Neutrophil (primary cell): Measurements from ENCODE around the gene ERCC5.

Experiments used
- H3K27ac ChIP-seq: fragments of 200-600 bp; sonication (generic); 2 replicates; pipeline ENCODE4 v1.5.1; 2016; ENCODE audit warnings: mild to moderate bottlenecking, moderate library complexity
- H3K27me3 ChIP-seq: fragments of 200-600 bp; sonication (generic); 2 replicates; pipeline ENCODE4 v1.6.0; 2016; ENCODE audit warnings: mild to moderate bottlenecking
- H3K36me3 ChIP-seq: fragments of 200-600 bp; sonication (generic); 2 replicates; pipeline ENCODE4 v1.5.1; 2017
- H3K4me1 ChIP-seq, 2 experiments: fragments of 200-600 bp in 1 of 2; sonication (generic) in 1 of 2; 1 replicate in 1 of 2; 2 replicates in 1 of 2; pipeline versions ENCODE4 v1.5.1 to v1.6.1; 2013 to 2016; ENCODE audit warnings: low read depth in 1 of 2, low read length in 1 of 2, mild to moderate bottlenecking in 1 of 2, moderate library complexity in 1 of 2; ENCODE audit not compliant: control insufficient read depth in 1 of 2, insufficient read depth in 1 of 2
- H3K4me3 ChIP-seq, 2 experiments: fragments of 200-600 bp in 1 of 2; sonication (generic) in 1 of 2; 1 replicate in 1 of 2; 2 replicates in 1 of 2; pipeline ENCODE4 v1.5.1; 2013 to 2016; ENCODE audit warnings: low read depth in 1 of 2, low read length in 1 of 2, mild to moderate bottlenecking in 1 of 2, moderate library complexity in 1 of 2
- H3K9me3 ChIP-seq: fragments of 200-600 bp; sonication (generic); 2 replicates; pipeline ENCODE4 v1.5.1; 2016
- CTCF ChIP-seq: fragments of 200-600 bp; sonication (generic); IDR thresholded peaks from 2 replicates; pipeline ENCODE4 v1.5.1; 2016; ENCODE audit warnings: antibody characterized with exemption

The ERCC5 gene

GRCh38 chr13:102805680-102806079, 40.2 kb upstream of the ERCC5 start:
- TF ChIP-seq CTCF, result no peak
- Histone ChIP-seq H3K9me3 (no peaks in the 10 kb centered on the region), H3K4me1 (peaks cover 2 to 3% of the 10 kb centered on the region in 2 experiments), H3K36me3 (no peaks in the 10 kb centered on the region), H3K27ac (no peak overlapping the region), H3K4me3 (no peak overlapping the region), H3K27me3 (peaks cover 8% of the 10 kb centered on the region)

DNA sequence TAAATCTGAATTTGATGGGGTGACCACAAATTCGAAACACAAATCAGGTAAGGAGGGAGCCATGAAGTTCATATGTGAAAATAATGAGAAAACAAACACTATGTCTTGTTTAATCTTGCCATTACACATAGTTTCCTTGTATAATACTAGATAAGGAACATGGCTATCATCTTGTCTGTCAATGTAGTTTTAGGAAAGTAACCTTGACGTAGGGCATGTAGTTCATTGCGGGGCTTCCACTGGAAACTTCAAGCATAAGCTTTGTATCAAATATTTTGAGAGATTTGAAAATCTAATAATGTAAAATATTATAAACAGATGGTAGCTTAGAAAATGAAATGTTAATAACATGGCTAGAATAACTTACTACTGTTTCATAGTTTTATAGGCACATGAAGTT, 38.1 kb upstream of the ERCC5 start:
- Histone ChIP-seq H3K9me3 (no peaks in the 10 kb centered on the region), H3K27ac (no peak overlapping the region), H3K36me3 (no peaks in the 10 kb centered on the region), H3K27me3 (no peaks in the 10 kb centered on the region), H3K4me3 (no peak overlapping the region), H3K4me1 (no peaks in the 10 kb centered on the region)
- no peak for TF ChIP-seq CTCF

DNA sequence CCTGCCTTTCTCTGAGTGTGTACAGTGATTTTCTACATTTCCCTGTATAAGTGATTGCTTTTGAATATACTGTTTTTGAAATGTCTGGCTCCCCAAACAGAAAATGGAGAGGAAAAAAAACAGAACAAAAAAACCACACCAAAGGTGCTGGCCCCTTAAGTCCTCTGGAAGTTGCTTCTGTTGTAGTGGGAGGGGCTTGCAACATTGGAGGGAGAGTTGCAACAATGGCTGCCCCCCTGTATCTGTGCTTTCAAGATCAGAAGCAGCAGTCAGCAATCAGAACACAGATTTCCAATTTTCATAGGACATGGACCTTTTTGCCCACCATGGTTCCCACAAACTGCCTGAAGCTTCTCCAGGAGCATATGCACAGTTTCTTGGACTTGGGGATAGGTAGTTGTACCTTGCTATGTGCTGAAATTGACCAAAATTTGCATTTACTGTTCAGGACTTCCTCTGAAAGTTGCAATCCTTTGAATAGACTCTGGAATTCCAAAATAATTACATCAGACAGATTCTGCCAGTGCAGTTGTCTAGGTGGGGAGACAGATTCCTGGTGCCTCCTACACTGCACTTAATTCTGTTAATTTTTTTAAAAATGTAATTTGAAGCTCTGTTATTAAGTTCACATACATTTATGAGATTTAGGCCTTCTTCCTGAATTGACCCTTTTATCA, 33.1 kb upstream of the ERCC5 start:
- Histone ChIP-seq H3K27me3 (no peaks in the 10 kb centered on the region), H3K36me3 (no peaks in the 10 kb centered on the region), H3K9me3 (no peaks in the 10 kb centered on the region), H3K27ac (no peak overlapping the region), H3K4me1 (no peaks in the 10 kb centered on the region), H3K4me3 (no peak overlapping the region)
- TF ChIP-seq CTCF, result no peak

- Histone ChIP-seq H3K4me1 (no peaks in the 10 kb centered on the region), H3K27me3 (no peaks in the 10 kb centered on the region), H3K36me3 (no peaks in the 10 kb centered on the region), H3K4me3 (no peak overlapping the region), H3K9me3 (no peaks in the 10 kb centered on the region), H3K27ac (no peak overlapping the region)
- no peak for TF ChIP-seq CTCF
Measured at GRCh38 chr13:102814025-102814607, 31.7 kb upstream of the ERCC5 start.

DNA sequence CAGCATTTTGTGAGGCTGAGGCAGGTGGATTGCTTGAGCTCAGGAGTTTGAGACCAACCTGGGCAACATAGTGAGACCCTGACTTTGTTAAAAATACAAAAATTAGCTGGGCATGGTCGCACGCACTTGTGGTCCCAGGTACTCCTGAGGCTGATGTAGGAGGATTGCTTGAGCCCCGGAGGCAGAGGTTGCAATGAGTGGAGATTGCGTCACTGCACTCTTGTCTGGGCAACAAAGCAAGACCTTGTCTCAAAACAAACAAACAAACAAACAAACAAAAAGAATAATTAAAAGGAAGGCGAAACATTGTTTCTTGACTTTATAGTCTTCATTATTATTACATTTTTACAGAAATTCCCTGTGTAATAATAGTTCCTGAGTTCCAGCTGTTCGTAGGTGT, 31.0 kb upstream of the ERCC5 start:
- Histone ChIP-seq H3K9me3 (no peaks in the 10 kb centered on the region), H3K27me3 (no peaks in the 10 kb centered on the region), H3K4me1 (no peaks in the 10 kb centered on the region), H3K36me3 (no peaks in the 10 kb centered on the region), H3K4me3 (no peak overlapping the region), H3K27ac (no peak overlapping the region)
- no peak for TF ChIP-seq CTCF
